ENCODE data around the gene PTEN.

PTEN gene

DNA sequence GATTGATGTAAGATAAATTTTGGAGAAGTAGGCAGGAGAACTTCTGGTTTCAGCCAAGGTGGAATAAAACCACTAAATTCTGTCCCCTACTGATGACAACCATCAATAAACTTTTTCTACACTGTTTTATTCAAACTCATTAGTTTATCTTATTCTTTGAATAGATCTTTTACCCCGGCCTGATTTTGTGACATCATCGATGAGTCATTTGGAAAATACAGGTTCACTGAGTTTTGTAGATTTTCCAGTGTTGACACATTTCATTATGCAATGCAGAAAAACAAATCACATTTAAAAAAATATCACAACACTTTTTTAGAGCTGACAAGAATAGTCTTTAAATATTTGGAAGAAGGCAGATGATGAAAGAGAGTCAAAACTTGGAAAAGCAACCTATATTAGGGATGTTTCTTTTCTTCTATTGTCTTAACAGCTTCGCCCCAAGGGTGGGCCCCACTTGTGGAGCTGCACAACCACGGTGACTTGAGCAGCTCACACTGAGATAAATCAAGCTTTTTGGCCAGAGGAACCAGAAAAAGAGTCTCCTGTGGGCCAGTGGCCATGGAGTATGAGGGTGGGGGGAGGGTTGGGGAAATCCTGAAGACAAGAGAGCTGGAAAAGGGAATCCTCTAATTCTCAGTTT, 112.8 kb downstream of the PTEN start:
- H3K9me3 ChIP-seq (ENCODE audit: control insufficient read depth, insufficient read depth, low read depth, low read length) = no peaks in the 10 kb centered on the region
- H3K27ac ChIP-seq (ENCODE audit: extremely low read depth, low read depth, low read length) = no peak overlapping the region
- H3K4me1 ChIP-seq (ENCODE audit: control insufficient read depth, insufficient read depth, low read length) = no peaks in the 10 kb centered on the region
- ChIA-PET POLR2A (no interaction called here), CTCF (no interaction called here)
- H3K36me3 ChIP-seq (ENCODE audit: control insufficient read depth in 2 of 2, insufficient read depth in 1 of 2, low read length in 2 of 2) = no peaks in the 10 kb centered on the region
- no peak overlapping the region for H3K4me3 ChIP-seq (ENCODE audit: low read depth, low read length)
- TF ChIP-seq, protein P1, sequence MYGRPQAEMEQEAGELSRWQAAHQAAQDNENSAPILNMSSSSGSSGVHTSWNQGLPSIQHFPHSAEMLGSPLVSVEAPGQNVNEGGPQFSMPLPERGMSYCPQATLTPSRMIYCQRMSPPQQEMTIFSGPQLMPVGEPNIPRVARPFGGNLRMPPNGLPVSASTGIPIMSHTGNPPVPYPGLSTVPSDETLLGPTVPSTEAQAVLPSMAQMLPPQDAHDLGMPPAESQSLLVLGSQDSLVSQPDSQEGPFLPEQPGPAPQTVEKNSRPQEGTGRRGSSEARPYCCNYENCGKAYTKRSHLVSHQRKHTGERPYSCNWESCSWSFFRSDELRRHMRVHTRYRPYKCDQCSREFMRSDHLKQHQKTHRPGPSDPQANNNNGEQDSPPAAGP (tag by site-specific recombination; IDR thresholded peaks at IDR 0.05) = no peak
- TF ChIP-seq ZNF433 (tag by site-specific recombination; IDR thresholded peaks at IDR 0.05; ENCODE audit: low read depth) = no peak
- TF ChIP-seq ZNF777 (tag by site-specific recombination; IDR thresholded peaks at IDR 0.05; ENCODE audit: borderline replicate concordance) = no peak
- TF ChIP-seq ZBTB7A (tag by site-specific recombination; IDR thresholded peaks at IDR 0.05; ENCODE audit: low read depth) = no peak
- TF ChIP-seq, protein P2, sequence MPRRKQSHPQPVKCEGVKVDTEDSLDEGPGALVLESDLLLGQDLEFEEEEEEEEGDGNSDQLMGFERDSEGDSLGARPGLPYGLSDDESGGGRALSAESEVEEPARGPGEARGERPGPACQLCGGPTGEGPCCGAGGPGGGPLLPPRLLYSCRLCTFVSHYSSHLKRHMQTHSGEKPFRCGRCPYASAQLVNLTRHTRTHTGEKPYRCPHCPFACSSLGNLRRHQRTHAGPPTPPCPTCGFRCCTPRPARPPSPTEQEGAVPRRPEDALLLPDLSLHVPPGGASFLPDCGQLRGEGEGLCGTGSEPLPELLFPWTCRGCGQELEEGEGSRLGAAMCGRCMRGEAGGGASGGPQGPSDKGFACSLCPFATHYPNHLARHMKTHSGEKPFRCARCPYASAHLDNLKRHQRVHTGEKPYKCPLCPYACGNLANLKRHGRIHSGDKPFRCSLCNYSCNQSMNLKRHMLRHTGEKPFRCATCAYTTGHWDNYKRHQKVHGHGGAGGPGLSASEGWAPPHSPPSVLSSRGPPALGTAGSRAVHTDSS (tag by site-specific recombination; IDR thresholded peaks at IDR 0.05) = no peak
- TF ChIP-seq, protein P3, sequence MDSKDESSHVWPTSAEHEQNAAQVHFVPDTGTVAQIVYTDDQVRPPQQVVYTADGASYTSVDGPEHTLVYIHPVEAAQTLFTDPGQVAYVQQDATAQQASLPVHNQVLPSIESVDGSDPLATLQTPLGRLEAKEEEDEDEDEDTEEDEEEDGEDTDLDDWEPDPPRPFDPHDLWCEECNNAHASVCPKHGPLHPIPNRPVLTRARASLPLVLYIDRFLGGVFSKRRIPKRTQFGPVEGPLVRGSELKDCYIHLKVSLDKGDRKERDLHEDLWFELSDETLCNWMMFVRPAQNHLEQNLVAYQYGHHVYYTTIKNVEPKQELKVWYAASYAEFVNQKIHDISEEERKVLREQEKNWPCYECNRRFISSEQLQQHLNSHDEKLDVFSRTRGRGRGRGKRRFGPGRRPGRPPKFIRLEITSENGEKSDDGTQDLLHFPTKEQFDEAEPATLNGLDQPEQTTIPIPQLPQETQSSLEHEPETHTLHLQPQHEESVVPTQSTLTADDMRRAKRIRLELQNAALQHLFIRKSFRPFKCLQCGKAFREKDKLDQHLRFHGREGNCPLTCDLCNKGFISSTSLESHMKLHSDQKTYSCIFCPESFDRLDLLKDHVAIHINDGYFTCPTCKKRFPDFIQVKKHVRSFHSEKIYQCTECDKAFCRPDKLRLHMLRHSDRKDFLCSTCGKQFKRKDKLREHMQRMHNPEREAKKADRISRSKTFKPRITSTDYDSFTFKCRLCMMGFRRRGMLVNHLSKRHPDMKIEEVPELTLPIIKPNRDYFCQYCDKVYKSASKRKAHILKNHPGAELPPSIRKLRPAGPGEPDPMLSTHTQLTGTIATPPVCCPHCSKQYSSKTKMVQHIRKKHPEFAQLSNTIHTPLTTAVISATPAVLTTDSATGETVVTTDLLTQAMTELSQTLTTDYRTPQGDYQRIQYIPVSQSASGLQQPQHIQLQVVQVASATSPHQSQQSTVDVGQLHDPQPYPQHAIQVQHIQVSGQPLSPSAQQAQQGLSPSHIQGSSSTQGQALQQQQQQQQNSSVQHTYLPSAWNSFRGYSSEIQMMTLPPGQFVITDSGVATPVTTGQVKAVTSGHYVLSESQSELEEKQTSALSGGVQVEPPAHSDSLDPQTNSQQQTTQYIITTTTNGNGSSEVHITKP (tag by site-specific recombination; IDR thresholded peaks at IDR 0.05) = no peak
- TF ChIP-seq, protein P4, sequence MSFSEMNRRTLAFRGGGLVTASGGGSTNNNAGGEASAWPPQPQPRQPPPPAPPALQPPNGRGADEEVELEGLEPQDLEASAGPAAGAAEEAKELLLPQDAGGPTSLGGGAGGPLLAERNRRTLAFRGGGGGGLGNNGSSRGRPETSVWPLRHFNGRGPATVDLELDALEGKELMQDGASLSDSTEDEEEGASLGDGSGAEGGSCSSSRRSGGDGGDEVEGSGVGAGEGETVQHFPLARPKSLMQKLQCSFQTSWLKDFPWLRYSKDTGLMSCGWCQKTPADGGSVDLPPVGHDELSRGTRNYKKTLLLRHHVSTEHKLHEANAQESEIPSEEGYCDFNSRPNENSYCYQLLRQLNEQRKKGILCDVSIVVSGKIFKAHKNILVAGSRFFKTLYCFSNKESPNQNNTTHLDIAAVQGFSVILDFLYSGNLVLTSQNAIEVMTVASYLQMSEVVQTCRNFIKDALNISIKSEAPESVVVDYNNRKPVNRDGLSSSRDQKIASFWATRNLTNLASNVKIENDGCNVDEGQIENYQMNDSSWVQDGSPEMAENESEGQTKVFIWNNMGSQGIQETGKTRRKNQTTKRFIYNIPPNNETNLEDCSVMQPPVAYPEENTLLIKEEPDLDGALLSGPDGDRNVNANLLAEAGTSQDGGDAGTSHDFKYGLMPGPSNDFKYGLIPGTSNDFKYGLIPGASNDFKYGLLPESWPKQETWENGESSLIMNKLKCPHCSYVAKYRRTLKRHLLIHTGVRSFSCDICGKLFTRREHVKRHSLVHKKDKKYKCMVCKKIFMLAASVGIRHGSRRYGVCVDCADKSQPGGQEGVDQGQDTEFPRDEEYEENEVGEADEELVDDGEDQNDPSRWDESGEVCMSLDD (tag by site-specific recombination; IDR thresholded peaks at IDR 0.05) = no peak
- TF ChIP-seq ZNF324 (tag by site-specific recombination; IDR thresholded peaks at IDR 0.05) = no peak
- TF ChIP-seq, protein P5, sequence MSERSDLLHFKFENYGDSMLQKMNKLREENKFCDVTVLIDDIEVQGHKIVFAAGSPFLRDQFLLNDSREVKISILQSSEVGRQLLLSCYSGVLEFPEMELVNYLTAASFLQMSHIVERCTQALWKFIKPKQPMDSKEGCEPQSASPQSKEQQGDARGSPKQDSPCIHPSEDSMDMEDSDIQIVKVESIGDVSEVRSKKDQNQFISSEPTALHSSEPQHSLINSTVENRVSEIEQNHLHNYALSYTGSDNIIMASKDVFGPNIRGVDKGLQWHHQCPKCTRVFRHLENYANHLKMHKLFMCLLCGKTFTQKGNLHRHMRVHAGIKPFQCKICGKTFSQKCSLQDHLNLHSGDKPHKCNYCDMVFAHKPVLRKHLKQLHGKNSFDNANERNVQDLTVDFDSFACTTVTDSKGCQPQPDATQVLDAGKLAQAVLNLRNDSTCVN (tag by site-specific recombination; optimal IDR thresholded peaks at IDR 0.05) = no peak
- no peak for TF ChIP-seq ZNF654 (tag by site-specific recombination; IDR thresholded peaks at IDR 0.05; ENCODE audit: low read depth)
- TF ChIP-seq ZNF37A (tag by site-specific recombination; IDR thresholded peaks at IDR 0.05) = no peak
- TF ChIP-seq MYNN (tag by site-specific recombination; IDR thresholded peaks at IDR 0.05; ENCODE audit: borderline replicate concordance) = no peak
- TF ChIP-seq ZNF629 (tag by site-specific recombination; IDR thresholded peaks at IDR 0.05) = peak; percentile 87
- no peak for TF ChIP-seq ZNF221 (tag by site-specific recombination; IDR thresholded peaks at IDR 0.05; ENCODE audit: borderline replicate concordance)
- TF ChIP-seq, protein P6, sequence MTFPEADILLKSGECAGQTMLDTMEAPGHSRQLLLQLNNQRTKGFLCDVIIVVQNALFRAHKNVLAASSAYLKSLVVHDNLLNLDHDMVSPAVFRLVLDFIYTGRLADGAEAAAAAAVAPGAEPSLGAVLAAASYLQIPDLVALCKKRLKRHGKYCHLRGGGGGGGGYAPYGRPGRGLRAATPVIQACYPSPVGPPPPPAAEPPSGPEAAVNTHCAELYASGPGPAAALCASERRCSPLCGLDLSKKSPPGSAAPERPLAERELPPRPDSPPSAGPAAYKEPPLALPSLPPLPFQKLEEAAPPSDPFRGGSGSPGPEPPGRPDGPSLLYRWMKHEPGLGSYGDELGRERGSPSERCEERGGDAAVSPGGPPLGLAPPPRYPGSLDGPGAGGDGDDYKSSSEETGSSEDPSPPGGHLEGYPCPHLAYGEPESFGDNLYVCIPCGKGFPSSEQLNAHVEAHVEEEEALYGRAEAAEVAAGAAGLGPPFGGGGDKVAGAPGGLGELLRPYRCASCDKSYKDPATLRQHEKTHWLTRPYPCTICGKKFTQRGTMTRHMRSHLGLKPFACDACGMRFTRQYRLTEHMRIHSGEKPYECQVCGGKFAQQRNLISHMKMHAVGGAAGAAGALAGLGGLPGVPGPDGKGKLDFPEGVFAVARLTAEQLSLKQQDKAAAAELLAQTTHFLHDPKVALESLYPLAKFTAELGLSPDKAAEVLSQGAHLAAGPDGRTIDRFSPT (tag by site-specific recombination; IDR thresholded peaks at IDR 0.05) = no peak
- peak; percentile 86 for TF ChIP-seq ZBTB21 (tag by site-specific recombination; IDR thresholded peaks at IDR 0.05)
- no peak for TF ChIP-seq ZNF366 (tag by site-specific recombination; conservative IDR thresholded peaks at IDR 0.05)
- no peak for TF ChIP-seq ZNF623 (tag by site-specific recombination; IDR thresholded peaks at IDR 0.05)
- no peak for TF ChIP-seq GFI1B (tag by site-specific recombination; IDR thresholded peaks at IDR 0.05)
- TF ChIP-seq KLF1 (tag by site-specific recombination; IDR thresholded peaks at IDR 0.05) = no peak
- no peak for TF ChIP-seq ZNF549 (tag by site-specific recombination; IDR thresholded peaks at IDR 0.05)
- TF ChIP-seq SALL2 (tag by site-specific recombination; IDR thresholded peaks at IDR 0.05; ENCODE audit: borderline replicate concordance) = no peak
- TF ChIP-seq, protein P7, sequence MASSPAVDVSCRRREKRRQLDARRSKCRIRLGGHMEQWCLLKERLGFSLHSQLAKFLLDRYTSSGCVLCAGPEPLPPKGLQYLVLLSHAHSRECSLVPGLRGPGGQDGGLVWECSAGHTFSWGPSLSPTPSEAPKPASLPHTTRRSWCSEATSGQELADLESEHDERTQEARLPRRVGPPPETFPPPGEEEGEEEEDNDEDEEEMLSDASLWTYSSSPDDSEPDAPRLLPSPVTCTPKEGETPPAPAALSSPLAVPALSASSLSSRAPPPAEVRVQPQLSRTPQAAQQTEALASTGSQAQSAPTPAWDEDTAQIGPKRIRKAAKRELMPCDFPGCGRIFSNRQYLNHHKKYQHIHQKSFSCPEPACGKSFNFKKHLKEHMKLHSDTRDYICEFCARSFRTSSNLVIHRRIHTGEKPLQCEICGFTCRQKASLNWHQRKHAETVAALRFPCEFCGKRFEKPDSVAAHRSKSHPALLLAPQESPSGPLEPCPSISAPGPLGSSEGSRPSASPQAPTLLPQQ (tag by site-specific recombination; IDR thresholded peaks at IDR 0.05) = peak; percentile 94
- no peak for TF ChIP-seq ZSCAN16 (tag by site-specific recombination; IDR thresholded peaks at IDR 0.05)

Data from HEK293 (cell line).